Measurements from ENCODE around the gene ADAD2. TPM values are rescaled to one million over a fixed set of nuclear protein-coding genes. Genes with fewer than 3 reads are reported as not detected.

ADAD2 gene
- total and polyA plus RNA-seq, 2 donors (not counting 3 experiments of a cell fraction or from before 2014, with no cell fraction given), result 0.04 TPM; not detected in 1

GRCh38 chr16:84239909-84240308 is 49.0 kb downstream of the ADAD2 start, which contains the start of gene KCNG4:
KCNG4 (minus strand) TSS chr16:84240012; CDS start chr16:84237485, 2,527 bp downstream.
- dilution Hi-C loops (cut with MboI; ENCODE audit: extremely low pct_ligation_motif_present, low sequenced_read_pairs) (loop anchor here (25.0 kb wide), 1 partner anchor 172 kb away; no protein-coding TSS in a partner anchor), intact Hi-C loops (cut with micrococcal nuclease) (no loop called here)
- H3K4me3 ChIP-seq (replicated peaks in 1 of 3; ENCODE audit: insufficient read depth in 1 of 3, low read depth in 1 of 3, low read length in 3 of 3), result no peak within 1 kb of the TSS
- DNase-seq (ENCODE audit: low read depth, low spot score) (no peak), FAIRE-seq (no peak)
- no peak within 1 kb of the TSS for H3K9ac ChIP-seq (replicated peaks; ENCODE audit: extremely low read depth, insufficient read depth, low read length)
- no peaks in the 10 kb centered on the region for H4K20me1 ChIP-seq (replicated peaks; ENCODE audit: control insufficient read depth, extremely low read depth, insufficient read depth, low read length)
- H2AFZ ChIP-seq (ENCODE audit: low read depth, low read length), result no peak within 1 kb of the TSS
- ChIA-PET CTCF (interaction anchor here (1.4 kb wide), 1 partner anchor 11 kb away, joined by 3 read pairs; no protein-coding TSS in a partner anchor), POLR2A (no interaction called here)
- H3K9me1 ChIP-seq (replicated peaks; ENCODE audit: control insufficient read depth, extremely low read depth, insufficient read depth, low read length), result no peaks in the 10 kb centered on the region
- H3K79me2 ChIP-seq (ENCODE audit: control insufficient read depth, insufficient read depth, low read length), result no peaks in the 10 kb centered on the region
- H3K9me3 ChIP-seq (replicated peaks; ENCODE audit: control insufficient read depth, insufficient read depth, low read length), result no peaks in the 10 kb centered on the region
- BruUV-seq (replicated peaks), result no TSS peak
- no peak within 1 kb of the TSS for H3K4me2 ChIP-seq (ENCODE audit: insufficient read depth, low read length)
- no peak for TF ChIP-seq POLR2AphosphoS5 (IDR thresholded peaks at IDR 0.05; ENCODE audit: insufficient read depth, low read depth, low read length)
- TF ChIP-seq MYC (IDR thresholded peaks at IDR 0.05; ENCODE audit: low read depth, low read length), result no peak
- TF ChIP-seq MAX (IDR thresholded peaks at IDR 0.05; ENCODE audit: insufficient read depth, insufficient read length), result no peak
- no peak for TF ChIP-seq CTCF (IDR thresholded peaks at IDR 0.05; ENCODE audit: extremely low read depth in 1 of 2, insufficient read depth in 1 of 2, low read depth in 1 of 2, low read length in 2 of 2)
- TF ChIP-seq JUN (IDR thresholded peaks at IDR 0.05; ENCODE audit: borderline replicate concordance, insufficient read depth, insufficient read length, low read depth), result no peak
- H3K36me3 ChIP-seq (ENCODE audit: control insufficient read depth in 2 of 2, extremely low read depth in 1 of 2, insufficient read depth in 2 of 2, low read length in 2 of 2), result no peaks in the 10 kb centered on the region
- no peaks in the 10 kb centered on the region for H3K4me1 ChIP-seq (ENCODE audit: control insufficient read depth, extremely low read depth, insufficient read depth, low read length)
- peaks cover 5 to 6% of the 10 kb centered on the region in 2 experiments for H3K27me3 ChIP-seq (ENCODE audit: control insufficient read depth in 2 of 2, insufficient read depth in 2 of 2, low read length in 2 of 2)
- H3K27ac ChIP-seq (ENCODE audit: insufficient read depth, low read depth, low read length), result no peak within 1 kb of the TSS
